Measurements from ENCODE around the gene FHIT. TPM values are rescaled to one million over a fixed set of nuclear protein-coding genes. Genes with fewer than 3 reads are reported as not detected.
A peak's percentile ranks its signal among the peaks of the same experiment; 100 is the strongest.

FHIT gene
- total RNA-seq, 1 experiment from 2014 or later, result 20.1 TPM

DNA sequence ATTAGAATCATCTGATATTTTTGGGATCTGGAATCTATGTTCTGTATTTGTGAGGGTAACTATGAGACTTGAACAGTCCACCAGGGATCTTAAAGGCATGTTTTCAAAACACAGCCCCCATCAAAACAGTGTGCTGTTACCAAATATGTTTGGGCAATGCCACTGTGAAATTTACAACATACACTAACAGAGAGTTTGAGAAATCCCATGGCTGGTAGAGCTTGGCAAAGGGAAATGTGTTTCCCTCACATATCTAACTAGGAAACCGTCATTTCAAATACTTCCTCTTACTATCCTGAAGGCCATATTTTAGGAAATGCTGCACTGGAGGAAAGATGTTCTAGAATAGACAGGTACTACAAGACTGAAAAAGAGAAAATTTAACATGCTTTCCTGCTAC lies 607.4 kb downstream of the FHIT start:
- no peak overlapping the region for H3K4me3 Mint-ChIP-seq (ENCODE audit: unreplicated experiment)
- intact Hi-C loops (cut with micrococcal nuclease), result no loop called here
- no peaks in the 10 kb centered on the region for H3K27me3 Mint-ChIP-seq (ENCODE audit: insufficient read depth, unreplicated experiment)
- TF ChIP-seq, protein P1, sequence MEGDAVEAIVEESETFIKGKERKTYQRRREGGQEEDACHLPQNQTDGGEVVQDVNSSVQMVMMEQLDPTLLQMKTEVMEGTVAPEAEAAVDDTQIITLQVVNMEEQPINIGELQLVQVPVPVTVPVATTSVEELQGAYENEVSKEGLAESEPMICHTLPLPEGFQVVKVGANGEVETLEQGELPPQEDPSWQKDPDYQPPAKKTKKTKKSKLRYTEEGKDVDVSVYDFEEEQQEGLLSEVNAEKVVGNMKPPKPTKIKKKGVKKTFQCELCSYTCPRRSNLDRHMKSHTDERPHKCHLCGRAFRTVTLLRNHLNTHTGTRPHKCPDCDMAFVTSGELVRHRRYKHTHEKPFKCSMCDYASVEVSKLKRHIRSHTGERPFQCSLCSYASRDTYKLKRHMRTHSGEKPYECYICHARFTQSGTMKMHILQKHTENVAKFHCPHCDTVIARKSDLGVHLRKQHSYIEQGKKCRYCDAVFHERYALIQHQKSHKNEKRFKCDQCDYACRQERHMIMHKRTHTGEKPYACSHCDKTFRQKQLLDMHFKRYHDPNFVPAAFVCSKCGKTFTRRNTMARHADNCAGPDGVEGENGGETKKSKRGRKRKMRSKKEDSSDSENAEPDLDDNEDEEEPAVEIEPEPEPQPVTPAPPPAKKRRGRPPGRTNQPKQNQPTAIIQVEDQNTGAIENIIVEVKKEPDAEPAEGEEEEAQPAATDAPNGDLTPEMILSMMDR (IDR thresholded peaks at IDR 0.05; ENCODE audit: unreplicated experiment), result no peak
- no peak overlapping the region for H3K27ac Mint-ChIP-seq (ENCODE audit: low read depth, unreplicated experiment)
- POLR2A ChIA-PET, result no interaction called here
- H3K4me1 Mint-ChIP-seq (ENCODE audit: insufficient read depth, unreplicated experiment), result no peaks in the 10 kb centered on the region
- no TSS peak for BruUV-seq (replicated peaks)
- no peak for DNase-seq (ENCODE audit: unreplicated experiment)
- CTCF ChIA-PET, result no interaction called here
- H3K36me3 Mint-ChIP-seq (ENCODE audit: insufficient read depth, unreplicated experiment), result no peaks in the 10 kb centered on the region
- H3K9me3 Mint-ChIP-seq (ENCODE audit: unreplicated experiment), result no peaks in the 10 kb centered on the region

DNA sequence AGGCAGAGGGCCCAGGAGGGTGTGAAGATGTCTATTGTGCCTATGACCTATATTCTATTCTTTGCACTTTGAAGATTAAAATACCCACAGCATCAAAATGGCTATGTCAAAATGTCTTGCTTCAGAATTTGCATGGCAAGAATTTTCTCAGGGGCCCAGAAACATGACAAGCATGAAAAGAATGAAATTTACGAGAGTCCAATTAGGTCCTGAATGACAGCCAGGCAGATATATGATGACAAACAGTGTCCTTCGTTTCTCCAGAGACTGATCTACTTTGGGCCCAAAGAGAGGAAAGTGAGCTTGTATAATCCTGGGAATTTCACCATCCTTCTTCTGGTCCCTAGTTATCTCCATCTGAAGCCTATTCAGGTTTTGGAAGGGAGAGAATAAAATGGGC lies 609.9 kb downstream of the FHIT start:
- Mint-ChIP-seq H3K4me1 (ENCODE audit: insufficient read depth, unreplicated experiment) (no peaks in the 10 kb centered on the region), H3K36me3 (ENCODE audit: insufficient read depth, unreplicated experiment) (no peaks in the 10 kb centered on the region), H3K27me3 (ENCODE audit: insufficient read depth, unreplicated experiment) (no peaks in the 10 kb centered on the region), H3K9me3 (ENCODE audit: unreplicated experiment) (no peaks in the 10 kb centered on the region), H3K27ac (ENCODE audit: low read depth, unreplicated experiment) (no peak overlapping the region), H3K4me3 (ENCODE audit: unreplicated experiment) (no peak overlapping the region)
- no peak for DNase-seq (ENCODE audit: unreplicated experiment)
- intact Hi-C loops (cut with micrococcal nuclease), result no loop called here
- TF ChIP-seq, protein P1 (IDR thresholded peaks at IDR 0.05; ENCODE audit: unreplicated experiment), result no peak
- ChIA-PET CTCF (no interaction called here), POLR2A (interaction anchor here (0.5 kb wide), 1 partner anchor 17 kb away, joined by 4 read pairs; no protein-coding TSS in a partner anchor)
- BruUV-seq (replicated peaks), result no TSS peak

DNA sequence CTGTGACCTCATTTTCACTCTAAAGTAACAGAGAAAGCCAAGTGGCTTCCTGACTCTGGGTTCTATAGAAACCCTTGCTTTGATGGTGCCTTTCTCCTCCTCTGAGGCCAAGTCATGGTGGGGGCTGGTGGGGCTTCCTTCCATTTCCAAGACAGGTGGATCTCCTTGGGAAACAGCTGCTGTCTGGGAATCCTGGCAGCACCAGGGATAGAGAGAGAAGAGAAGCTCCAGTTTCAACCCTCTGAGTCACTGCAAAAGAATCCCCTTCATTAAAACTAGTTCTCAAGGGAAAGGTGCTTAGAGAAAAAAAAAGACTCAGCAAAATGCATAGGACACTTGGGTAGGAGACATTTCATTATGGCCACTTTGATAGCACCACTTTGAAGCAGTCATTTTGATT lies 614.4 kb downstream of the FHIT start:
- DNase-seq (ENCODE audit: unreplicated experiment), result peak; percentile 57
- no peak overlapping the region for H3K27ac Mint-ChIP-seq (ENCODE audit: low read depth, unreplicated experiment)
- no peaks in the 10 kb centered on the region for H3K9me3 Mint-ChIP-seq (ENCODE audit: unreplicated experiment)
- no peaks in the 10 kb centered on the region for H3K27me3 Mint-ChIP-seq (ENCODE audit: insufficient read depth, unreplicated experiment)
- CTCF ChIA-PET, result interaction anchor here (0.6 kb wide), 1 partner anchor 40 kb away, joined by 3 read pairs; no protein-coding TSS in a partner anchor
- no peak overlapping the region for H3K4me3 Mint-ChIP-seq (ENCODE audit: unreplicated experiment)
- H3K4me1 Mint-ChIP-seq (ENCODE audit: insufficient read depth, unreplicated experiment), result no peaks in the 10 kb centered on the region
- no peaks in the 10 kb centered on the region for H3K36me3 Mint-ChIP-seq (ENCODE audit: insufficient read depth, unreplicated experiment)
- TF ChIP-seq, protein P1 (IDR thresholded peaks at IDR 0.05; ENCODE audit: unreplicated experiment), result no peak
- POLR2A ChIA-PET, result no interaction called here
- intact Hi-C loops (cut with micrococcal nuclease), result no loop called here
- BruUV-seq (replicated peaks), result no TSS peak

DNA sequence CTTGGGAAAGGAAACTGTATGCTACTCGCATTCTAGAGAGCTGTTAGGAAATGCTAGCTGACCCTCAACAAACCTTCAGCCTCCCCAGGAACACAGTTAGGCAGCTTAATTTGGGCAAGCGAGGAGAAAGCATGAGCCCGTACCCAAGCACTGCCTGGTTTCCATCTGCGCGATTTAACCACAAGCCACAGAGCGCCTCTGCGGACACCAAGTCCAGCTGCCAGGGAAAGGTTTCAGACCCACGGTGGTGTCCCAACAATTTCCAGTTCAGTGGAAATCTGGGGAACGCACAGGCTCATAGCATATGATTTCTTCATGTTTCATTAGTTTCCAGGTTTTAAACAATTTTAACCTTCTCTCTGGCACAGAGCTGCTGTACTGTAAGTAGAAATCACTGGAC lies 617.6 kb downstream of the FHIT start:
- intact Hi-C loops (cut with micrococcal nuclease), result no loop called here
- TF ChIP-seq, protein P1 (IDR thresholded peaks at IDR 0.05; ENCODE audit: unreplicated experiment), result no peak
- no TSS peak for BruUV-seq (replicated peaks)

More for the DNA sequence above, 617.6 kb downstream of the FHIT start:
- H3K4me1 Mint-ChIP-seq (ENCODE audit: insufficient read depth, unreplicated experiment), result no peaks in the 10 kb centered on the region
- ChIA-PET CTCF (interaction anchor here (0.6 to 0.7 kb wide), 2 partner anchors 25 to 264 kb away, joined by 3 to 6 read pairs; no protein-coding TSS in a partner anchor), POLR2A (no interaction called here)
- H3K27ac Mint-ChIP-seq (ENCODE audit: low read depth, unreplicated experiment), result no peak overlapping the region
- H3K36me3 Mint-ChIP-seq (ENCODE audit: insufficient read depth, unreplicated experiment), result no peaks in the 10 kb centered on the region
- H3K4me3 Mint-ChIP-seq (ENCODE audit: unreplicated experiment), result no peak overlapping the region
- H3K27me3 Mint-ChIP-seq (ENCODE audit: insufficient read depth, unreplicated experiment), result no peaks in the 10 kb centered on the region
- DNase-seq (ENCODE audit: unreplicated experiment), result no peak
- H3K9me3 Mint-ChIP-seq (ENCODE audit: unreplicated experiment), result no peaks in the 10 kb centered on the region

Measured in MCF 10A (cell line).